Measurements from ENCODE around the gene HOXA3. TPM values are rescaled to one million over a fixed set of nuclear protein-coding genes. Genes with fewer than 3 reads are reported as not detected.
A peak's percentile ranks its signal among the peaks of the same experiment; 100 is the strongest.

HOXA3 gene
- total RNA-seq, 1 donor from 2014 or later, result not detected

DNA sequence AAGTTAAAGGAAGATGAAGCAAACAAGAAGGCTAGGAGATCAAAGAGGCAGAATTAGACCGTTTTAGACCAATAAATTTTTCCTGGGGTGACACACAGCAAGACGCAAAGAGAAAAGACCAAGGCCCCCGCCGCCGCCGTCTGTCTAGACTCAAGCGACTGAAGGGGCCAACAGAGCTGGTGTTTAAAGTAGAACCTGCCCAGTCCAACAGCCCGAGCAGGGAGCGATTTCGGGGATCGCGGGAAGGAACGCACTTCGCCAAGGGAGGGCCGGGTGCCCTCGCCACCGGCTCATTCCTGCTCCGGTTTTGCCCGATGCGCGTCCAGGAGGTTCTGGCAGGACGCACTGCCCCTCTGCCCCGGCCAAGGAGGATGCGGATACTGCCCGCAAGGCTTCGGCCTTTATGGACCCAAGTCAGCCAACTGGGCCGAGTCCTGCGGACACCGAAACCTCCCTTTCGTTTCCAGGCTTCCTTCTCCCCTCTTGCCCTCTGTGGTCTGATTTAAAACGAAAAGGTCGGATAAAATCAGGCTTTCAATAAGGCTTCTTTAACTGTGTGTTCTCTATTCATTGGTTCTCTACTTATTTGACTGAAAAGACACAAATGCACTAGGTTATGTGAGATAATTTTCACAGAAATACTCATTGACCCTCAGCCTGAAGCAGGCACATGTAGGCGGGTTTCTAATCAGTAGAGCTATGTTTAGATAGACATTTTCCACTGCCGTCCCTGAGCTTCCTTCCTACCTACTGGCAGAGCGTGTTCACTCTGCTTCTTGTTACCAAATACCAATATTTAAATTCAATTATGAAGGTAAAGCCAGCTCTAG, 6.3 kb upstream of the HOXA3 start:
- intact Hi-C loops (cut with micrococcal nuclease), result loop anchor here (5.0 to 10.0 kb wide), 2 partner anchors 39 to 1796 kb away; partner anchors contain the start of gene TRIL
- Mint-ChIP-seq H3K9me3 (no peaks in the 10 kb centered on the region), H3K27ac (peak overlapping the region; percentile 36), H3K4me3 (ENCODE audit: low read depth) (no peak overlapping the region), H3K4me1 (ENCODE audit: low read depth) (peaks cover 11% of the 10 kb centered on the region), H3K36me3 (ENCODE audit: low read depth) (peaks cover 4% of the 10 kb centered on the region), H3K27me3 (ENCODE audit: low read depth) (peaks cover 87% of the 10 kb centered on the region)
- DNase-seq (ENCODE audit: low spot score), result no peak

GRCh38 chr7:27157702-27158431, 5.5 kb upstream of the HOXA3 start:
- intact Hi-C loops (cut with micrococcal nuclease), result loop anchor here (2.0 to 10.0 kb wide), 5 partner anchors 13 to 1797 kb away; partner anchors contain the start of genes EVX1, HOXA11 and TRIL
- no peak for DNase-seq (ENCODE audit: low spot score)

DNA sequence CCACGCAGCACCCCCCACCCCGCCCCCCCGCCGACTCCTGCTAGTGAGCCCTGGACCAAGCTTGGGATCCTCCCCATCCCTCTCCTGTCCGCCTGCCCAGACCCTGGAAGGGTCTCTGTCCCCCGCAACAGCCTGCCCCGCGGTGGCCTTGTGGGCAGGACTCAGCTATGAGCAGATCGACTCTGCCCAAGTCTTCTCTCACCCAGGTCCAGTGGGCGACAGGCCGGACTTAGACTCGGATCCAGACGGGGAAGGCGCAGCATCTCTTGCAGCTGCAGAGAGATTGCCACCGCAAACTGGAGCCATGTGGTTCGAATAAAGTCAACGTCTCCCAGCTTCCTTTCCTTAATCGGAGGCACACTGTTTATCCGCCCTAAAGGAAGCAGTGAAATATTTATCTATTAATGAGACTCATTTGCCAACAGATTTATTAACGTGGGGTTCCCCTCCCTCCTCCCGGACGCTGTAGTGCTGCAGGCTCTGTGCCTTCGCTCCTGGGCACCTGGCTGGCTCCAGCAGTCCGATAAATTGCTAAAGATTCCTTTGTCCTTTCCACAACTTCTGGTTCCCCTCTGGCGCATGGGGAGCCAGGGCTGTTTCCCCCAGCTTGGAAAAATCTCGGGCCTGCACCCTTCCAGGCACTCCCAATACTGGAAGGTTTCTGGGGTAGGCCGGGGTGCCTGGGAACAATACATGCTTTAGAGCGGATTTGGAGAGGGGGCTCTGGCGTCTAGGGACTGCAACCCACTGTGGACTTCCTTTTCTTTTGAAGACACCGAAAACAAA, 4.7 kb upstream of the HOXA3 start:
- peaks cover 11% of the 10 kb centered on the region for H3K4me1 Mint-ChIP-seq (ENCODE audit: low read depth)
- intact Hi-C loops (cut with micrococcal nuclease), result loop anchor here (1.0 to 10.0 kb wide), 6 partner anchors 8 to 1798 kb away; partner anchors contain the start of genes EVX1, HOXA11, HOXA9 and TRIL
- DNase-seq (ENCODE audit: low spot score), result no peak

More at GRCh38 chr7:27157702-27158431, 5.5 kb upstream of the HOXA3 start:
- Mint-ChIP-seq H3K9me3 (no peaks in the 10 kb centered on the region), H3K27ac (peak overlapping the region; percentile 50), H3K4me1 (ENCODE audit: low read depth) (peaks cover 11% of the 10 kb centered on the region), H3K27me3 (ENCODE audit: low read depth) (peaks cover 86% of the 10 kb centered on the region), H3K4me3 (ENCODE audit: low read depth) (no peak overlapping the region), H3K36me3 (ENCODE audit: low read depth) (peaks cover 4% of the 10 kb centered on the region)

GRCh38 chr7:27156508-27156898, 4.1 kb upstream of the HOXA3 start, which contains the start of gene HOXA7:
Gene HOXA7 (minus strand): TSS chr7:27156675. CDS start chr7:27156545, 130 bp downstream.
- no peak for DNase-seq (ENCODE audit: low spot score)
- peaks cover 14% of the 10 kb centered on the region for H3K4me1 Mint-ChIP-seq (ENCODE audit: low read depth)

More for the DNA sequence above, 4.7 kb upstream of the HOXA3 start:
- no peak overlapping the region for H3K4me3 Mint-ChIP-seq (ENCODE audit: low read depth)
- no peaks in the 10 kb centered on the region for H3K9me3 Mint-ChIP-seq
- peaks cover 84% of the 10 kb centered on the region for H3K27me3 Mint-ChIP-seq (ENCODE audit: low read depth)
- H3K27ac Mint-ChIP-seq, result no peak overlapping the region
- H3K36me3 Mint-ChIP-seq (ENCODE audit: low read depth), result peaks cover 4% of the 10 kb centered on the region

DNA sequence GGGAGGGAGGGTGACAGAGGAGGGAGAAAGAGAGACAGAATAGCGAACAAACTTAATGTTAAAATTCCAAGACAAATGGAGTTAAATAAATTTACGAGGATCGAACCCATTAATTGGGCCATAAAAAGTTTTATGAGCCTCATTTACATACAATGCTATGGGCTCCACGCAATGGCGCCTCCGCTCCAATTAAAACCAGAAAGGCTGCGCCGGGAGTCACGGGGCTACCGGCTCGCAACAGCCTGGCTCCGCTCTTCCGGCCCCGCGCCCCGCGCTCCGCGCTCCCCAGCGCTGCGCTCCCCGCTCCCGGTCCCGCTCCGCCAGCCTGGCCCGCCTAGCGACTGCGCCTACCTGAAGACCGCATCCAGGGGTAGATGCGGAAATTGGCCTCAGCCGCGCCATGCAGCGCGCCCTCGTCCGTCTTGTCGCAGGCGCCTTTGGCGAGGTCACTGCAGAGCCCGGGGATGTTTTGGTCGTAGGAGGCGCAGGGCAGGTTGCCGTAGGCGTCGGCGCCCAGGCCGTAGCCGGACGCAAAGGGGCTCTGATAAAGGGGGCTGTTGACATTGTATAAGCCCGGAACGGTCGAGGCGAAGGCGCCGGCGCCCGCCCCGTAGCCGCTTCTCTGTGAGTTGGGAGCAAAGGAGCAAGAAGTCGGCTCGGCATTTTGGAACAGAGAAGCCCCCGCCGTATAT, 3.6 kb upstream of the HOXA3 start:
- DNase-seq (ENCODE audit: low spot score), result no peak
- Mint-ChIP-seq H3K4me1 (ENCODE audit: low read depth) (peaks cover 16% of the 10 kb centered on the region), H3K4me3 (ENCODE audit: low read depth) (no peak overlapping the region), H3K9me3 (no peaks in the 10 kb centered on the region), H3K36me3 (ENCODE audit: low read depth) (peaks cover 4% of the 10 kb centered on the region), H3K27me3 (ENCODE audit: low read depth) (peaks cover 89% of the 10 kb centered on the region), H3K27ac (no peak overlapping the region)
- intact Hi-C loops (cut with micrococcal nuclease), result loop anchor here (1.0 to 10.0 kb wide), 6 partner anchors 9 to 1799 kb away; partner anchors contain the start of genes EVX1, HOXA11, HOXA9 and TRIL

More at GRCh38 chr7:27156508-27156898, 4.1 kb upstream of the HOXA3 start, which contains the start of gene HOXA7:
- Mint-ChIP-seq H3K9me3 (no peaks in the 10 kb centered on the region), H3K27ac (no peak within 1 kb of the TSS), H3K36me3 (ENCODE audit: low read depth) (peaks cover 4% of the 10 kb centered on the region), H3K27me3 (ENCODE audit: low read depth) (peaks cover 87% of the 10 kb centered on the region), H3K4me3 (ENCODE audit: low read depth) (no peak within 1 kb of the TSS)
- intact Hi-C loops (cut with micrococcal nuclease), result loop anchor here (1.0 to 10.0 kb wide), 6 partner anchors 9 to 1798 kb away; partner anchors contain the start of genes EVX1, HOXA11, HOXA9 and TRIL

DNA sequence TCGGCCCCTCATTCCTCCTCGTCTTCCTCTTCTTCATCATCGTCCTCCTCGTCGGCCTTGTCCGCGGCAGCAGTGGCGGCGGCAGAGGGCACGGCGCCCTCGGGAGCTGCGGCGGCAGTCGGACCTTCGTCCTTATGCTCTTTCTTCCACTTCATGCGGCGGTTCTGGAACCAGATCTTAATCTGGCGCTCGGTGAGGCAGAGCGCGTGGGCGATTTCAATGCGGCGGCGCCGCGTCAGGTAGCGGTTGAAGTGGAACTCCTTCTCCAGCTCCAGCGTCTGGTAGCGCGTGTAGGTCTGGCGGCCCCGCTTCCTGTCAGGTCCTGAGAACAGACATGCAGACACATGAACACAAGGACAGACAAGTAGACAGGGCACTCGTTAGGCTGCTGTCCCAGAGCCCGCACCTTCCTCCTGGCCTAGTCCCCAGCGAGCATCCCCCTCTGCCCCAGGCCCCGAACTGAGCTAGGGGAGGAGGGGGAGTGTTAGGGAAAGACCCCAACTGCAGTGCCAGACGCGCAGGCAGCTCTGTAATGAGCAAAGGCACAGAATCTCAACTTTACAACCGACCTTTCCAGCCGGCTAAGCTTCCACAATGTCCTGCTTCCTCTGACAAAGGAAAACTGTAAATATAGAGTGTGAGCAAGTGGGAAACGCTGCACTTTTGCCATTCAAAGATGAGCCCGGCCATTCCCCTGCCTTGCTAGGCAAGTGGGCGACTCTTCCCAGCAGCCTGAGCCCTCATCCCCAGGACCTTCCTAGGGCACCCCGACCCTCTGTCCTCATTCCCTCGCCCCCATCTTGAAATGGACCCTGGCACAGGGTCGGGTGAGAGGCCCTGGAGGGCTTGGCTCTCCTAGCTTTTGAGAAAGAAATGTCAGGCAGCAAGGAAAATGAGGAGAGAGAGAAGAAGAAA, 2.8 kb upstream of the HOXA3 start:
- DNase-seq (ENCODE audit: low spot score), result no peak
- intact Hi-C loops (cut with micrococcal nuclease), result loop anchor here (5.0 to 10.0 kb wide), 3 partner anchors 42 to 1800 kb away; partner anchors contain the start of gene TRIL
- Mint-ChIP-seq H3K27me3 (ENCODE audit: low read depth) (peaks cover 92% of the 10 kb centered on the region), H3K36me3 (ENCODE audit: low read depth) (peaks cover 4% of the 10 kb centered on the region), H3K4me3 (ENCODE audit: low read depth) (no peak overlapping the region), H3K9me3 (no peaks in the 10 kb centered on the region), H3K4me1 (ENCODE audit: low read depth) (peaks cover 16% of the 10 kb centered on the region), H3K27ac (no peak overlapping the region)

DNA sequence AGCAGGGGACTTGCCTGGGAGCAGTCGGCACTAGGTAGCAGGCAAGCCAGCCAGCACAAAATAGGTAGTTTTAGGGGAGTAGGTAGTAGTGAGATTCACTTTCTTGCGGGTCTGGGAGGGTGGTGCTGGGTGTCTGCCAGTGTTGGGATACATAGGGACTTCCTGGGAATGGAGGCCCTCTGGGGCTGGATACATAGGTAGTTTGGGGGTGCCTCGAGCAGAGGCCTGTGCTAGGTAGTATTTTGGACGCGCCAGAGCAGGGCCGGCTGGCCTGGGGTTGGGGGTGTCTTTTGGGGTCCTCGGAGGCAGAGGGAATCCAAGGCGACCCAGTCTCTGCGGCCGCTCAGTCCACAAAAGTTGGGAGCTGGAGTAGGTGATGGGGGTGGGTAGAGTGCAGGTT, 2.0 kb upstream of the HOXA3 start:
- Mint-ChIP-seq H3K4me3 (ENCODE audit: low read depth) (no peak overlapping the region), H3K4me1 (ENCODE audit: low read depth) (peaks cover 14% of the 10 kb centered on the region), H3K36me3 (ENCODE audit: low read depth) (peaks cover 4% of the 10 kb centered on the region), H3K27me3 (ENCODE audit: low read depth) (peaks cover 92% of the 10 kb centered on the region), H3K9me3 (no peaks in the 10 kb centered on the region), H3K27ac (no peak overlapping the region)
- intact Hi-C loops (cut with micrococcal nuclease), result loop anchor here (5.0 to 10.0 kb wide), 2 partner anchors 1292 to 1800 kb away; partner anchors contain the start of gene TRIL
- no peak for DNase-seq (ENCODE audit: low spot score)

DNA sequence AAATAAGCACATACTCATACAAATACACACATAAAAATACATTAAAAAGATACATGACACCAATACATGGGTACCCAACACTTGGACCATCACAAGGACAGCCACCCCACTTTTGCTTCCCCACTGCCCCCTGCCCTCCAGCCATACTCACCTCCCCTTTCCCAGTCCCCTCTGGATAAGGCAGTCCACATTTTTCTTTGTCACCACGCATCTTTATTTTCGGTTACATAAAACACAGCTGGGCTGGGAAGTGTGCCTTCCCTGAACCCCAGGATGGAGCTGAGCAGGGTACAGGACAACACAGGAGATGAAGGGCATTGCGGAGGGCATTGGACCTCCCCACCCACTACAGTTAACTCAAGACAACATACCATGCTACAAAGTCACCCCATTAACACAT, 1.1 kb upstream of the HOXA3 start:
- intact Hi-C loops (cut with micrococcal nuclease), result loop anchor here (5.0 to 10.0 kb wide), 2 partner anchors 1291 to 1801 kb away; partner anchors contain the start of gene TRIL
- H3K27me3 Mint-ChIP-seq (ENCODE audit: low read depth), result peaks cover 89% of the 10 kb centered on the region
- no peaks in the 10 kb centered on the region for H3K9me3 Mint-ChIP-seq
- no peak overlapping the region for H3K27ac Mint-ChIP-seq
- DNase-seq (ENCODE audit: low spot score), result no peak
- H3K4me3 Mint-ChIP-seq (ENCODE audit: low read depth), result no peak overlapping the region
- peaks cover 4% of the 10 kb centered on the region for H3K36me3 Mint-ChIP-seq (ENCODE audit: low read depth)
- peaks cover 14% of the 10 kb centered on the region for H3K4me1 Mint-ChIP-seq (ENCODE audit: low read depth)

GRCh38 chr7:27152816-27153442, 546 bp upstream of the HOXA3 start:
- no peak for DNase-seq (ENCODE audit: low spot score)
- H3K4me1 Mint-ChIP-seq (ENCODE audit: low read depth), result peaks cover 17% of the 10 kb centered on the region
- H3K27me3 Mint-ChIP-seq (ENCODE audit: low read depth), result peaks cover 89% of the 10 kb centered on the region
- H3K9me3 Mint-ChIP-seq, result no peaks in the 10 kb centered on the region
- H3K27ac Mint-ChIP-seq, result no peak overlapping the region
- intact Hi-C loops (cut with micrococcal nuclease), result loop anchor here (5.0 to 10.0 kb wide), 2 partner anchors 1291 to 1802 kb away; partner anchors contain the start of gene TRIL
- H3K36me3 Mint-ChIP-seq (ENCODE audit: low read depth), result peaks cover 4% of the 10 kb centered on the region
- H3K4me3 Mint-ChIP-seq (ENCODE audit: low read depth), result no peak overlapping the region

DNA sequence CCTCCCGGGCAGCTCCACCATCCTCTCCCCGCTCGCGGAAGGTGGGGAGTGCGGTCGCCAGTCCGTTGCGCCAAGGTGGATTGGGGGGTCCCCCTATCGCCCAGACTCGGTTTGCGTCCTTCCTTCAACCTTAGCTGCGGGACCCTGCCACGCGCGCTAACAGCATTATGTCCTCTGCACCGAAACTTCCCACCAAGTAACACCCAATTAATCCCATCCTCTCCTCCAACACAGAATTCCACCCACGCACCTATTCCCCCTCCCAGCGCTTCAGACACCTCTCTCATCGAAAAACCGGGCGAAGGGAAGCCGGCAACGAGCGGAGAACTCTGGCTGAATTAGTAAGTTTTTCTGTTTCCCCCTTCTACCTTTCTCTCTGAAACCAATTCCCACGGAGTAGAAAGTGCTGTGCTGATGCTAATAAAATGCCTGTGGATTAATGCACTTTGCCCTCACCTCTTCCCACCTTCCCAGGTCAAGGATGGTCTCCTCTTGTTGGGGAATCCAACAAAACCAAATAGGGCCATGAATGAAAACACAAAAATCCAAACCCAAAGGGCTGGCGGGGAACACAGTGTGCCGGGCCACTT, 947 bp downstream of the HOXA3 start:
- H3K4me3 Mint-ChIP-seq (ENCODE audit: low read depth), result peak overlapping the region; percentile 60
- peaks cover 4% of the 10 kb centered on the region for H3K36me3 Mint-ChIP-seq (ENCODE audit: low read depth)
- DNase-seq (ENCODE audit: low spot score), result no peak
- no peaks in the 10 kb centered on the region for H3K9me3 Mint-ChIP-seq
- peaks cover 17% of the 10 kb centered on the region for H3K4me1 Mint-ChIP-seq (ENCODE audit: low read depth)
- intact Hi-C loops (cut with micrococcal nuclease), result loop anchor here (2.0 to 10.0 kb wide), 4 partner anchors 13 to 1803 kb away; partner anchors contain the start of genes HOXA9 and TRIL
- peaks cover 88% of the 10 kb centered on the region for H3K27me3 Mint-ChIP-seq (ENCODE audit: low read depth)
- H3K27ac Mint-ChIP-seq, result no peak overlapping the region
